Measurements from ENCODE around the gene VTA1. TPM values are rescaled to one million over a fixed set of nuclear protein-coding genes. Genes with fewer than 3 reads are reported as not detected.

Gene VTA1
- total RNA-seq, 2 experiments from 2014 or later, result 54.7 to 57.3 TPM

DNA sequence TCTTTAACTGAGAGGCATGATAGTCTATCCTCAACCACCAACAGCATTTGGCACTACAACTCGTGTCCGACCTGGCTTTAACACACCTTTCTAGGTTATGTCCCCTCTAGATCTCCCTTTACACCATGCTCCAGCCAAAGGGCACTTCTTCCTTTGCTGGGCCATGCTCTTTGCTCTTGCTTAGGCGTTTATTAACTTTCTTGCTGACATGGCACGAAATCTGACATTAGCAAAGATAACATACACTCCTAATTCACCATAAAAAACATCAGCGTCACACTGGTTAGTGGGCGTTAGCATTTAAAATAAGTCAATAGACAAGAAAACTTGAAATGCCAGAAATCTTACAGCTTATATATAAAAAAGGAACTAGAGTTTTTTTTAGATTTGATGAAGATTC, 107.5 kb downstream of the VTA1 start:
- CTCF ChIA-PET, result interaction anchor here (0.7 kb wide), 1 partner anchor 134 kb away, joined by 4 read pairs; no protein-coding TSS in a partner anchor
- Mint-ChIP-seq H3K27ac (no peak overlapping the region), H3K4me3 (no peak overlapping the region), H3K4me1 (ENCODE audit: low read depth) (no peaks in the 10 kb centered on the region), H3K36me3 (ENCODE audit: low read depth) (no peaks in the 10 kb centered on the region), H3K9me3 (no peaks in the 10 kb centered on the region), H3K27me3 (ENCODE audit: low read depth) (no peaks in the 10 kb centered on the region)
- intact Hi-C loops (cut with micrococcal nuclease), result no loop called here
- no peak for DNase-seq

DNA sequence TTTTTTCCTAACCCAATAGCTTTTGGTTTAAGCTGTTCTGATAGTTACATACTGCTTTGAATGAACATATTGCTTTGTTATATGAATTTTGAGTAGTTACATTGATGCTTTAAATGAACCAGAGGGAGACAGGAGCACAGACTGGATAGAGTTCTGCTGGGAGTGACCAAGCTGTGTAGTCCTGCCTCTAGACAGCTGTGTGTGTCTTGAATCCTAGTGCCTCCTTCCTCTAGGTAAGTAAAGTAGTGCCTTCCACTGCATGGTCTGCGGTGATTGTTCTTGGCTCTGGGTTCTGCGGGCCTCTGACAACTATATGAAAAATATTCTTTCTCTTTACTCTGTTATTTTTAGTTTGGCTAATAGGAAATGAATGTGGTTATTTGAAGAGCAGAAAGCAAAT, 108.7 kb downstream of the VTA1 start:
- Mint-ChIP-seq H3K4me3 (no peak overlapping the region), H3K4me1 (ENCODE audit: low read depth) (no peaks in the 10 kb centered on the region), H3K27me3 (ENCODE audit: low read depth) (no peaks in the 10 kb centered on the region), H3K27ac (no peak overlapping the region), H3K9me3 (no peaks in the 10 kb centered on the region), H3K36me3 (ENCODE audit: low read depth) (no peaks in the 10 kb centered on the region)
- intact Hi-C loops (cut with micrococcal nuclease), result no loop called here
- no peak for DNase-seq
- CTCF ChIA-PET, result interaction anchor here (0.6 to 0.7 kb wide), 2 partner anchors 22 to 47 kb away, joined by 4 to 5 read pairs; no protein-coding TSS in a partner anchor

- intact Hi-C loops (cut with micrococcal nuclease), result no loop called here
- Mint-ChIP-seq H3K4me3 (no peak overlapping the region), H3K36me3 (ENCODE audit: low read depth) (no peaks in the 10 kb centered on the region), H3K27ac (no peak overlapping the region), H3K4me1 (ENCODE audit: low read depth) (no peaks in the 10 kb centered on the region), H3K9me3 (no peaks in the 10 kb centered on the region), H3K27me3 (ENCODE audit: low read depth) (no peaks in the 10 kb centered on the region)
- no peak for DNase-seq
- CTCF ChIA-PET, result no interaction called here
These were observed 111.2 kb downstream of the VTA1 start for GRCh38 chr6:142258305-142258704.

DNA sequence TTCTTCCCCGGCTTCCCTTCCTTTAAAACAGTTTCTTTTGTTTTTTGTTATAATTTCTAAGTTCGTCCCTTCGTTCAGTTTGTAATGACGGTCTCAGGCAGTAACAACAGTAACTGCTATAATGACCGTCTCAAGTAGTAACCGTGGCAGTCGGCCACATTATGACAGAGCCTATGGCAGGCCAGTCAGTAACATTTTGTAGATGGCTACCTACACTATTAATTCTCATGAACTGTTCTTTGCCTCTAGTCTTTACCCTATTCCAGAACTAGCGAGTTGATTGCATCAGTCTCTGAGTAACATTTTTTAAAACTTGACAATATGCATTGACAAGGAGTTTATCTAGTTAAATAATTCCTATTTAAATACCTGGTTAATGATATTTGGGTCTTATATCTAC, 111.7 kb downstream of the VTA1 start:
- intact Hi-C loops (cut with micrococcal nuclease), result no loop called here
- DNase-seq, result no peak
- no peak overlapping the region for H3K4me3 Mint-ChIP-seq
- no peak overlapping the region for H3K27ac Mint-ChIP-seq
- no peaks in the 10 kb centered on the region for H3K27me3 Mint-ChIP-seq (ENCODE audit: low read depth)
- H3K36me3 Mint-ChIP-seq (ENCODE audit: low read depth), result no peaks in the 10 kb centered on the region
- no peaks in the 10 kb centered on the region for H3K9me3 Mint-ChIP-seq
- no peaks in the 10 kb centered on the region for H3K4me1 Mint-ChIP-seq (ENCODE audit: low read depth)
- CTCF ChIA-PET, result no interaction called here

- Mint-ChIP-seq H3K4me3 (no peak overlapping the region), H3K4me1 (ENCODE audit: low read depth) (no peaks in the 10 kb centered on the region), H3K9me3 (no peaks in the 10 kb centered on the region), H3K27me3 (ENCODE audit: low read depth) (no peaks in the 10 kb centered on the region), H3K36me3 (ENCODE audit: low read depth) (no peaks in the 10 kb centered on the region), H3K27ac (no peak overlapping the region)
- intact Hi-C loops (cut with micrococcal nuclease), result no loop called here
- no peak for DNase-seq
- CTCF ChIA-PET, result no interaction called here
These were observed 113.7 kb downstream of the VTA1 start for GRCh38 chr6:142260748-142261147.

GRCh38 chr6:142262231-142262630, 115.2 kb downstream of the VTA1 start:
- DNase-seq, result no peak
- CTCF ChIA-PET, result no interaction called here
- Mint-ChIP-seq H3K36me3 (ENCODE audit: low read depth) (no peaks in the 10 kb centered on the region), H3K9me3 (no peaks in the 10 kb centered on the region), H3K27ac (no peak overlapping the region), H3K4me1 (ENCODE audit: low read depth) (no peaks in the 10 kb centered on the region), H3K4me3 (no peak overlapping the region), H3K27me3 (ENCODE audit: low read depth) (no peaks in the 10 kb centered on the region)
- intact Hi-C loops (cut with micrococcal nuclease), result no loop called here

DNA sequence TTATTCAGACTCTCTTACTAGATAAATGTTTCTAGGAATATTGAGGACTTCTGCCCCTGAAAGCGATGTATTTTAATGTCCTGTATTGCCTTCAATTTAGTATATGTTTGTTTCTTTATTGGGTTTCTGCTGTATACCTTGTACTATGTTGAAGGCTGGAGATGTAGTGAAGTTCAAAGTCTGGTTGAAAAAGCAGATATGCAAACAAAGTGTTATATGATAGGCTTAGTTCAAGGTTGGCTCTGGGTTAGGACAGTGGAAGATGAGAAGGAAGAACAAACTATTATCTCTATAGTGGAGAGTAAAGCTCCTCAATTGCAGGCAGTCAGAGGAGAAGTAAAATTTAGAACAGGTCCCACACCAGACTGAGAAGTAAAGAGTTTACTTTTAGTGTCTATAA, 118.4 kb downstream of the VTA1 start:
- no peaks in the 10 kb centered on the region for H3K27me3 Mint-ChIP-seq (ENCODE audit: low read depth)
- no peaks in the 10 kb centered on the region for H3K9me3 Mint-ChIP-seq
- DNase-seq, result no peak
- H3K36me3 Mint-ChIP-seq (ENCODE audit: low read depth), result no peaks in the 10 kb centered on the region
- H3K4me3 Mint-ChIP-seq, result no peak overlapping the region
- CTCF ChIA-PET, result interaction anchor here (1.1 kb wide), 1 partner anchor 14 kb away, joined by 3 read pairs; no protein-coding TSS in a partner anchor
- intact Hi-C loops (cut with micrococcal nuclease), result no loop called here
- H3K27ac Mint-ChIP-seq, result no peak overlapping the region
- no peaks in the 10 kb centered on the region for H3K4me1 Mint-ChIP-seq (ENCODE audit: low read depth)

DNA sequence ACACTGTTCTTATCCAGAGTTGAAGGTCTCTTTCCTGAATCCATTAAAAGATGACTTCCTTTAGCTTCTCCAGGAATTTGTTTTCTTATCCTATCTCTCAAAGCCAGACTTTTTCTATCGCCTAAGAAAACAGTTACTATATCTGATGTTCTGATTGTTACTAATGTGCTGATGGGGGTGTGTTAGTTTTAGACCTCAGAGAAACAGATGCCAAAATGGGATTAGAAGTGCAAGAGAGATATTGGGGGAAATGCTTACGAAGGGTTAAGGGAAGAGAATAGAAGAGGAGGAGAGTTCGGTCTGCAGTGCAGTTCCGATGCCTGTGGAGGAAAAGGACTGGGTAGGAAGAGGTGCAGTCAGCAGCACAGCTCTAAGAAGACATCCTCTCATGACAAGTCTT, 119.0 kb downstream of the VTA1 start:
- DNase-seq, result no peak
- Mint-ChIP-seq H3K27ac (no peak overlapping the region), H3K27me3 (ENCODE audit: low read depth) (no peaks in the 10 kb centered on the region), H3K9me3 (no peaks in the 10 kb centered on the region), H3K4me3 (no peak overlapping the region), H3K36me3 (ENCODE audit: low read depth) (no peaks in the 10 kb centered on the region), H3K4me1 (ENCODE audit: low read depth) (no peaks in the 10 kb centered on the region)
- intact Hi-C loops (cut with micrococcal nuclease), result no loop called here
- CTCF ChIA-PET, result interaction anchor here (1.1 kb wide), 1 partner anchor 13 kb away, joined by 3 read pairs; no protein-coding TSS in a partner anchor

DNA sequence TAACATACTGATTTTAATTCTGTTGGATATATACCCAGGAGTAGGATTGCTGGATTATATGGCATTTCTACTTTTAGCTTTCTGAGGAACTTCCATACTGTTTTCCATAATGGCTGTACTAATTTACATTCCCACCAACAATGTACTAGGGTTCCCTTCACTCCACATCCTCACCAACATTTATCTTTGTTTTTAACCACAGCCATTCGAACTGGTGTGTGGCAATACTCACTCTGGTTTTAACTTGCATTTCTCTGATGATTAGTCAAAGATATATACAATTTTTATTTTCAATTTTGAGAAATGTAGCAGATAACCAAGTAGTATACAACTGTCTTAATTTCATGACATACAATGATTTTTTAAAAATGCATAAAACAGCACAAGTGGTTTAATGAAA, 124.4 kb downstream of the VTA1 start:
- Mint-ChIP-seq H3K9me3 (no peaks in the 10 kb centered on the region), H3K27me3 (ENCODE audit: low read depth) (no peaks in the 10 kb centered on the region), H3K4me3 (no peak overlapping the region), H3K4me1 (ENCODE audit: low read depth) (no peaks in the 10 kb centered on the region), H3K27ac (no peak overlapping the region), H3K36me3 (ENCODE audit: low read depth) (no peaks in the 10 kb centered on the region)
- intact Hi-C loops (cut with micrococcal nuclease), result no loop called here
- no peak for DNase-seq
- CTCF ChIA-PET, result no interaction called here

Other genes starting within 250 kb of the VTA1 start
- not detected for gene GJE1, start 14.3 kb upstream of the VTA1 start, total RNA-seq
- not detected for gene NMBR, start 141 bp upstream of the VTA1 start, total RNA-seq
- gene ADGRG6, start 154.7 kb downstream of the VTA1 start, total RNA-seq, result under 1 TPM; 0.69 to 0.86 TPM